K562 treated with DMSO at 1 percent for 48 hours (cell line): ENCODE measurements around the gene LGALS12. TPM values are rescaled to one million over a fixed set of nuclear protein-coding genes. Genes with fewer than 3 reads are reported as not detected.

ENCODE experiments used
- total RNA-seq: library from RNA; unstranded; fragments of 300-600 nt; gene quantifications from 2 replicates; pipeline ENCODE4 v1.2.3, GENCODE V29; 2022; ENCODE audit warnings: low replicate concordance; ENCODE audit errors: extremely low read depth

LGALS12 gene, protein sequence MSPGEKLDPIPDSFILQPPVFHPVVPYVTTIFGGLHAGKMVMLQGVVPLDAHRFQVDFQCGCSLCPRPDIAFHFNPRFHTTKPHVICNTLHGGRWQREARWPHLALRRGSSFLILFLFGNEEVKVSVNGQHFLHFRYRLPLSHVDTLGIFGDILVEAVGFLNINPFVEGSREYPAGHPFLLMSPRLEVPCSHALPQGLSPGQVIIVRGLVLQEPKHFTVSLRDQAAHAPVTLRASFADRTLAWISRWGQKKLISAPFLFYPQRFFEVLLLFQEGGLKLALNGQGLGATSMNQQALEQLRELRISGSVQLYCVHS
- not detected in 2 replicates for total RNA-seq

DNA sequence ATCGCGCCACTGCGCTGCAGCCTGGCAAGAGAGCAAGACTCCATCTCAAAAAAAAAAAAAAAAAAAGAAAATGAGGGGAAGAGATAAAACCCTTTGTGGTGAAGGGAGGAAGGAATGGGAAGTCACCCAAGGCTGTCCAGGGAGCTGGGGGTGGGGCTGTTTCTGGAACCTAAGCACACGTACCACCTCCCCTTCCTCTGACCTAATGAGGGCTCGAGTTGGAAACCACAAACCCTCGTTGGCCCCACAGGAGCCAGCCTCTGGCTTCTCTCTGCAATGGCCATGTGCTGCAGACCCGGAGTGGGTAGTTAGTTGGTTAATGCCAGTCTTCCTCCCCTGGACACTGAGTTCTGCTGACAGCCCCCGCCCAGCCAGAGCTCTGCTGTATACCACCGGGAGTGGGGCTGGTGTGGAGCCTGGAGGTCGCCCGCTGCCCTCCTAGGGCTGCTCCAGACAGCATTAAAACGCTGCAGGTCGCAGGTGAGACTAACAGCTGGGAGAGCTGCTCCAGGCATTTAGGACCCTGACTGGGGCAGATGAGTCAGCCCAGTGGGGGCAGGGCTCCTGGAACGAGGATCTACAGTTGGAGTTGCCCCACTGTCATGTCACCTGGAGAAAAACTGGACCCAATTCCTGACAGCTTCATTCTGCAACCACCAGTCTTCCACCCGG lies at the start of gene LGALS12:
Gene LGALS12 (plus strand): TSS at position 228 of the 672 bp plus-strand sequence. CDS start 375 bp downstream, at position 603.

DNA sequence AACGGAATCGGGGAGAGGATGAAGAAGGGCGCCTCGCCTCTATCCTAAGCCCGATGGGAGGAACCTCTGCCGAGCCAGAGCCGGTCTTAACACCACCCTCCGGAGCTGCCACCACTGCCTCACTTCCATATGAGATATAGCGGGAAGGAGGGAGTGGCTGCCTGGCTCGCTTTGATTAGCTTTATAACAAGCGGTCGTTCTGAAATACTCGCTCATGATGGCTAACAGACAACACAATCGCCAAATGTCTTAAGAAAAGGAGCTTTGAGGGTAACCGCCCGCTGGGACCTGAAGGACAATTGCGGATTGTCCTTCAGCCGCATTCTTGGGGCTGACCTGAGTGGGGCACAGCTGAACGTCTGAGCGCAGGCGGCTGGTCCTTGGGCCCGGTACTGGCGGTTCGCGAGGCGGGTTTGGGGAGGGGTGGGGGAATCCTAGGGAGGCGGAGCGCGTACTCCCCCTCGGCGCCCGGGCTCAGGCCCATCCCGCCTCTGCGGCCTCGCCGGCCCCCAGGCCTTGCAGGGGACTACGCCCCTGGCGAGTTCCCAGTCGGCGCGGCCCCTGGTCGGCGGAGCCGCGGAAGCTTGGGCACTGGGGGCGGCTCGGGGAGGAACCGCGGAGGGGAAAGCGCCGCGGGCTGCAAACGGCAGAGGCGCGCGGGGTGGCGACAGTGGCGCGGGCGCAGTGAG lies 15.2 kb upstream of the LGALS12 start, which contains the start of gene PLAAT5:
Gene PLAAT5 (minus strand): TSS at position 617 of the 689 bp plus-strand sequence. CDS start 133 bp downstream, at position 484.

DNA sequence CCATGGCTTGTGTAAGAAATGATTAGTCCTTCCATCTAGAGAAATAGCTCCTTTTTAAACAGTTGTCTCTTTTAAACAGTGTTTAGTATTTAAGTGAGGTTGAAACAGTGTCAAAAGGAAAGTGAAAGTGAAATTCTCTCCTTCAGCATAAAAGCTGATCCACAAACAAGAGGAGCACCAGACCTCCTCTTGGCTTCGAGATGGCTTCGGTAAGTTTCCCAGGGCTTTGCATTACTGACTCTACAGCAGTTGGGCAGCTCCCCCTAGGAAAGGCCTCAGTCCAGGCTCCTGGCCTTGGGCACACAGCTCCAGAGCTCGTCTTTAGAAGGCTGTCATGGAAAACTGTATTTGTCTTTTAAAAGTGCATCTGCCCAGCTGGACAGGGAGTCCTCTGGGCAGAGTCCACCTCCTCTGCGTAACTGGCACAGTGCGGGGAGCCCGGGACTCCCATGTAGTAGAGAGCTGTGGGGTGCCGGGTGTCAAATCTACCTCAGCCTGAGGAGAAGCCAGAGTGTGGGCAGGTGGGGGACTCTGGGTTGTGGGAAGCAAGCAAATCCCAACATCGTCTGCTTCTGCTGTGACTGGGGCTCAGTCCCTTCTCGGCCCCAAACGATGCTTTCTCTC lies 30.9 kb downstream of the LGALS12 start, which contains the start of gene PLAAT4:
Gene PLAAT4 (plus strand): TSS at position 140 of the 624 bp plus-strand sequence. CDS start 61 bp downstream, at position 201.

DNA sequence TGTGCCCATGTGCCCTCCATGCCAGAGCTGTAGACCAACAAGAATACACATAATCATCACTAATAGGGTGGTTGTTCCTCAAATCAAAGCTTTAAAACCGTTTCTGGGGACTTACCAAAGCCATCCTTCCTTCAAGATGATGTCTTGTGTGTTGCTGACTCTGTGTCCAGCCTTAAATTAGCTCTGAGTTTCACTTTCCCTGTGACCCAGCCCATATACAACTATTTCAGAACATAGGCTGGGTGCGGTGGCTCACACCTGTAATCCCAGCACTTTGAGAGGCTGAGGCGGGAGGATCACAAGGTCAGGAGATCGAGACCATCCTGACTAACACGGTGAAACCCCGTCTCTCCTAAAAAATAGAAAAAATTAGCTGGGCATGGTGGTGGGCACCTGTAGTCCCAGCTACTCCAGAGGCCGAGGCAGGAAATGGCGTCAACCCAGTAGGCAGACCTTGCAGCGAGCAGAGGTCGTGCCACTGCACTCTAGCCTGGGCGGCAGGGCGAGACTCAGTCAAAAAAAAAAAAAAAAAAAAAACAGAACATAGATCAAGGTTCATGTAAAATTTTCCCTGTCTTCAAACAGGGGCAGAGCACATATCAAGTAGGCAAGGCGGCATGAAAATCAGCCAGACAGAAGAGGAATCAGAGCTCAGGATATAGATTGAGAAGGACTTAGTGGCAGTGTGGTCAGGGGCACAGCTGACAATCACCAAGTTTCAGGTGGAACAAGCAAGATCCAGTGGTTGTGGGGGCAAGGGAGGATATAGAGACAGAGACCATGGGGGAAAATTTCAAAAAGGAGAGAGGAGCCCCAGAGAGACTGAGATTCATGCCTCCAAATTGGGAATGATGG lies 57.5 kb downstream of the LGALS12 start, which contains the start of gene PLAAT2:
Gene PLAAT2 (minus strand): TSS at position 179 of the 855 bp plus-strand sequence. CDS start 55 bp downstream, at position 124.

Other genes with a start within 250 kb of the LGALS12 start
- gene SLC22A9, start 136.3 kb upstream of the LGALS12 start, total RNA-seq = not detected in 2 replicates
- gene PLAAT5, start 14.9 kb upstream of the LGALS12 start, total RNA-seq = not detected in 2 replicates
- not detected in 2 replicates for gene PLAAT4, start 30.7 kb downstream of the LGALS12 start, total RNA-seq
- gene PLAAT2, start 57.3 kb downstream of the LGALS12 start, total RNA-seq = not detected in 2 replicates
- gene PLAAT3, start 108.3 kb downstream of the LGALS12 start, total RNA-seq = not detected in 2 replicates
- gene ATL3, start 165.3 kb downstream of the LGALS12 start, total RNA-seq = not detected in 2 replicates
- not detected in 2 replicates for gene RTN3, start 175.4 kb downstream of the LGALS12 start, total RNA-seq